ENCODE measurements around the gene CHRDL1.

CHRDL1 gene

GRCh38 chrX:110741213-110741796 lies 54.3 kb downstream of the CHRDL1 start:
- H3K4me3 ChIP-seq (ENCODE audit: low read length): no peak overlapping the region
- H3K9me3 ChIP-seq (replicated peaks; ENCODE audit: low read length): no peaks in the 10 kb centered on the region
- peaks cover 30% of the 10 kb centered on the region for H3K27me3 ChIP-seq (ENCODE audit: control insufficient read depth, insufficient read depth, low read length)
- H3K36me3 ChIP-seq (ENCODE audit: insufficient read depth, low read length): no peaks in the 10 kb centered on the region
- no peak overlapping the region for H3K9ac ChIP-seq (ENCODE audit: low read depth, low read length)
- H3K4me1 ChIP-seq (ENCODE audit: control insufficient read depth, insufficient read depth, low read length): no peaks in the 10 kb centered on the region
- H3K4me2 ChIP-seq (ENCODE audit: low read length): no peak overlapping the region

- Histone ChIP-seq H3K4me2 (ENCODE audit: low read length) (no peak overlapping the region), H3K9ac (ENCODE audit: low read depth, low read length) (no peak overlapping the region), H3K36me3 (ENCODE audit: insufficient read depth, low read length) (no peaks in the 10 kb centered on the region), H3K4me3 (ENCODE audit: low read length) (no peak overlapping the region), H3K9me3 (replicated peaks; ENCODE audit: low read length) (no peaks in the 10 kb centered on the region), H3K27me3 (ENCODE audit: control insufficient read depth, insufficient read depth, low read length) (peaks cover 24% of the 10 kb centered on the region), H3K4me1 (ENCODE audit: control insufficient read depth, insufficient read depth, low read length) (no peaks in the 10 kb centered on the region)
Observed at GRCh38 chrX:110734894-110735541, 60.6 kb downstream of the CHRDL1 start.

- H3K36me3 ChIP-seq (ENCODE audit: insufficient read depth, low read length): no peaks in the 10 kb centered on the region
- no peak overlapping the region for H3K9ac ChIP-seq (ENCODE audit: low read depth, low read length)
- H3K4me3 ChIP-seq (ENCODE audit: low read length): no peak overlapping the region
- no peaks in the 10 kb centered on the region for H3K4me1 ChIP-seq (ENCODE audit: control insufficient read depth, insufficient read depth, low read length)
- no peak overlapping the region for H3K4me2 ChIP-seq (ENCODE audit: low read length)
- H3K9me3 ChIP-seq (replicated peaks; ENCODE audit: low read length): no peaks in the 10 kb centered on the region
- H3K27me3 ChIP-seq (ENCODE audit: control insufficient read depth, insufficient read depth, low read length): peaks cover 24% of the 10 kb centered on the region
Observed at GRCh38 chrX:110734271-110734670, 61.3 kb downstream of the CHRDL1 start.

- Histone ChIP-seq H3K27me3 (ENCODE audit: control insufficient read depth, insufficient read depth, low read length) (peaks cover 24% of the 10 kb centered on the region), H3K9me3 (replicated peaks; ENCODE audit: low read length) (no peaks in the 10 kb centered on the region), H3K36me3 (ENCODE audit: insufficient read depth, low read length) (no peaks in the 10 kb centered on the region), H3K4me2 (ENCODE audit: low read length) (no peak overlapping the region), H3K4me1 (ENCODE audit: control insufficient read depth, insufficient read depth, low read length) (no peaks in the 10 kb centered on the region), H3K4me3 (ENCODE audit: low read length) (no peak overlapping the region), H3K9ac (ENCODE audit: low read depth, low read length) (no peak overlapping the region)
Observed at GRCh38 chrX:110733166-110733565, 62.5 kb downstream of the CHRDL1 start.

GRCh38 chrX:110732266-110732665 lies 63.4 kb downstream of the CHRDL1 start:
- Histone ChIP-seq H3K27me3 (ENCODE audit: control insufficient read depth, insufficient read depth, low read length) (peaks cover 19% of the 10 kb centered on the region), H3K4me1 (ENCODE audit: control insufficient read depth, insufficient read depth, low read length) (no peaks in the 10 kb centered on the region), H3K9me3 (replicated peaks; ENCODE audit: low read length) (no peaks in the 10 kb centered on the region), H3K9ac (ENCODE audit: low read depth, low read length) (no peak overlapping the region), H3K4me2 (ENCODE audit: low read length) (no peak overlapping the region), H3K36me3 (ENCODE audit: insufficient read depth, low read length) (no peaks in the 10 kb centered on the region), H3K4me3 (ENCODE audit: low read length) (no peak overlapping the region)

- no peak overlapping the region for H3K4me3 ChIP-seq (ENCODE audit: low read length)
- H3K9ac ChIP-seq (ENCODE audit: low read depth, low read length): no peak overlapping the region
- H3K36me3 ChIP-seq (ENCODE audit: insufficient read depth, low read length): no peaks in the 10 kb centered on the region
- no peaks in the 10 kb centered on the region for H3K9me3 ChIP-seq (replicated peaks; ENCODE audit: low read length)
- no peaks in the 10 kb centered on the region for H3K4me1 ChIP-seq (ENCODE audit: control insufficient read depth, insufficient read depth, low read length)
- H3K27me3 ChIP-seq (ENCODE audit: control insufficient read depth, insufficient read depth, low read length): peaks cover 23% of the 10 kb centered on the region
- no peak overlapping the region for H3K4me2 ChIP-seq (ENCODE audit: low read length)
Observed at GRCh38 chrX:110723844-110724243, 71.8 kb downstream of the CHRDL1 start.

- Histone ChIP-seq H3K27me3 (ENCODE audit: control insufficient read depth, insufficient read depth, low read length) (peaks cover 37% of the 10 kb centered on the region), H3K9ac (ENCODE audit: low read depth, low read length) (no peak overlapping the region), H3K4me2 (ENCODE audit: low read length) (no peak overlapping the region), H3K4me1 (ENCODE audit: control insufficient read depth, insufficient read depth, low read length) (no peaks in the 10 kb centered on the region), H3K4me3 (ENCODE audit: low read length) (no peak overlapping the region), H3K36me3 (ENCODE audit: insufficient read depth, low read length) (no peaks in the 10 kb centered on the region), H3K9me3 (replicated peaks; ENCODE audit: low read length) (no peaks in the 10 kb centered on the region)
Observed at GRCh38 chrX:110722135-110722534, 73.5 kb downstream of the CHRDL1 start.

GRCh38 chrX:110713666-110714065 lies 82.0 kb downstream of the CHRDL1 start:
- Histone ChIP-seq H3K9ac (ENCODE audit: low read depth, low read length) (no peak overlapping the region), H3K36me3 (ENCODE audit: insufficient read depth, low read length) (no peaks in the 10 kb centered on the region), H3K27me3 (ENCODE audit: control insufficient read depth, insufficient read depth, low read length) (peaks cover 48% of the 10 kb centered on the region), H3K4me3 (ENCODE audit: low read length) (no peak overlapping the region), H3K4me2 (ENCODE audit: low read length) (no peak overlapping the region), H3K9me3 (replicated peaks; ENCODE audit: low read length) (no peaks in the 10 kb centered on the region), H3K4me1 (ENCODE audit: control insufficient read depth, insufficient read depth, low read length) (no peaks in the 10 kb centered on the region)

- Histone ChIP-seq H3K36me3 (ENCODE audit: insufficient read depth, low read length) (no peaks in the 10 kb centered on the region), H3K4me1 (ENCODE audit: control insufficient read depth, insufficient read depth, low read length) (no peaks in the 10 kb centered on the region), H3K9ac (ENCODE audit: low read depth, low read length) (no peak overlapping the region), H3K9me3 (replicated peaks; ENCODE audit: low read length) (no peaks in the 10 kb centered on the region), H3K4me2 (ENCODE audit: low read length) (no peak overlapping the region), H3K4me3 (ENCODE audit: low read length) (no peak overlapping the region), H3K27me3 (ENCODE audit: control insufficient read depth, insufficient read depth, low read length) (peaks cover 39% of the 10 kb centered on the region)
Observed at GRCh38 chrX:110706446-110706845, 89.2 kb downstream of the CHRDL1 start.

- Histone ChIP-seq H3K27me3 (ENCODE audit: control insufficient read depth, insufficient read depth, low read length) (peaks cover 44% of the 10 kb centered on the region), H3K4me2 (ENCODE audit: low read length) (no peak overlapping the region), H3K9ac (ENCODE audit: low read depth, low read length) (no peak overlapping the region), H3K4me1 (ENCODE audit: control insufficient read depth, insufficient read depth, low read length) (no peaks in the 10 kb centered on the region), H3K4me3 (ENCODE audit: low read length) (no peak overlapping the region), H3K9me3 (replicated peaks; ENCODE audit: low read length) (no peaks in the 10 kb centered on the region), H3K36me3 (ENCODE audit: insufficient read depth, low read length) (no peaks in the 10 kb centered on the region)
Observed at GRCh38 chrX:110703641-110704040, 92.0 kb downstream of the CHRDL1 start.

GRCh38 chrX:110699109-110699508 lies 96.5 kb downstream of the CHRDL1 start:
- Histone ChIP-seq H3K36me3 (ENCODE audit: insufficient read depth, low read length) (no peaks in the 10 kb centered on the region), H3K4me1 (ENCODE audit: control insufficient read depth, insufficient read depth, low read length) (no peaks in the 10 kb centered on the region), H3K4me3 (ENCODE audit: low read length) (no peak overlapping the region), H3K9me3 (replicated peaks; ENCODE audit: low read length) (no peaks in the 10 kb centered on the region), H3K4me2 (ENCODE audit: low read length) (no peak overlapping the region), H3K9ac (ENCODE audit: low read depth, low read length) (no peak overlapping the region), H3K27me3 (ENCODE audit: control insufficient read depth, insufficient read depth, low read length) (peaks cover 46% of the 10 kb centered on the region)

- H3K9ac ChIP-seq (ENCODE audit: low read depth, low read length): no peak overlapping the region
Observed at GRCh38 chrX:110698696-110699095, 96.9 kb downstream of the CHRDL1 start.

More at GRCh38 chrX:110698696-110699095, 96.9 kb downstream of the CHRDL1 start:
- no peak overlapping the region for H3K4me3 ChIP-seq (ENCODE audit: low read length)
- H3K9me3 ChIP-seq (replicated peaks; ENCODE audit: low read length): no peaks in the 10 kb centered on the region
- H3K4me1 ChIP-seq (ENCODE audit: control insufficient read depth, insufficient read depth, low read length): no peaks in the 10 kb centered on the region
- no peaks in the 10 kb centered on the region for H3K36me3 ChIP-seq (ENCODE audit: insufficient read depth, low read length)
- peaks cover 46% of the 10 kb centered on the region for H3K27me3 ChIP-seq (ENCODE audit: control insufficient read depth, insufficient read depth, low read length)
- H3K4me2 ChIP-seq (ENCODE audit: low read length): no peak overlapping the region
